Transverse colon (tissue), 4 donors: ENCODE data around the gene GAB1. TPM values are rescaled to one million over a fixed set of nuclear protein-coding genes. Genes with fewer than 3 reads are reported as not detected.

Experiments
- DNase-seq: peaks from one replicate; pipeline ENCODE4 v3.0.0-alpha.2; 2019
- H3K27ac ChIP-seq, 4 donors: fragments of 200-600 bp; sonication (generic); 2 replicates each; pipeline ENCODE4 v1.5.1; 2016 to 2018; ENCODE audit warnings: inconsistent platforms in 4 of 4
- H3K27me3 ChIP-seq: fragments of 200-600 bp; sonication (generic); 2 replicates; pipeline ENCODE4 v1.5.1; 2017; ENCODE audit warnings: inconsistent platforms
- H3K36me3 ChIP-seq, 4 donors: fragments of 200-600 bp; sonication (generic); 2 replicates each; pipeline ENCODE4 v1.5.1; 2017 to 2019; ENCODE audit warnings: inconsistent platforms in 4 of 4
- H3K4me1 ChIP-seq, 4 donors: fragments of 200-600 bp; sonication (generic); 2 replicates each; pipeline ENCODE4 v1.5.1; 2017 to 2020; ENCODE audit warnings: inconsistent platforms in 4 of 4
- H3K4me3 ChIP-seq, 4 donors: fragments of 200-600 bp; sonication (generic); 1 replicate in 1 of 4; 2 replicates in 3 of 4; pipeline versions ENCODE4 v1.5.1 to v1.6.1; 2017 to 2019; ENCODE audit warnings: inconsistent platforms in 4 of 4
- H3K9me3 ChIP-seq, 2 donors: fragments of 200-600 bp; sonication (generic); 2 replicates each; pipeline ENCODE4 v1.5.1; 2017 to 2019; ENCODE audit warnings: inconsistent platforms in 2 of 2
- EP300 ChIP-seq: sonication (generic); formaldehyde crosslinking; IDR thresholded peaks from one replicate; pipeline ENCODE4 v1.6.1; 2017; ENCODE audit warnings: antibody characterized with exemption, low read depth
- POLR2A ChIP-seq: fragments of 450-650 bp; IDR thresholded peaks from one replicate; pipeline ENCODE4 v1.6.1; 2016; ENCODE audit warnings: antibody characterized with exemption, mild to moderate bottlenecking, moderate library complexity
- POLR2AphosphoS5 ChIP-seq, 3 donors: sonication (generic); formaldehyde crosslinking; IDR thresholded peaks; one replicate each; pipeline ENCODE4 v1.6.1; 2016; ENCODE audit warnings: antibody characterized with exemption in 3 of 3
- WGBS, 2 donors: methylation state at CpG; one replicate each; pipeline ENCODE4 v1.1.5; 2018; ENCODE audit warnings: low coverage in 1 of 2; 5-methylcytosine and 5-hydroxymethylcytosine counted together
- in situ Hi-C, 4 donors: fragments of 200-750 bp; cut with MboI; loops; one replicate each; pipeline versions ENCODE4 v1.15.0 to v1.15.1; 2017; ENCODE audit warnings: low sequenced_read_pairs in 3 of 4, low pct_ligation_motif_present in 1 of 4, low pct_unique_long_range_greater_than_20kb in 1 of 4
- intact Hi-C: fragments of 100-400 bp; cut with DNase I; formaldehyde crosslinking; loops from one replicate; pipeline ENCODE4 v1.15.1; 2023; ENCODE audit warnings: low total_unique reads
- total RNA-seq, 4 donors: library from RNA; depleted of rRNA; stranded (reverse); fragments of >200 nt; gene quantifications; one replicate each; pipeline ENCODE4 v1.1.0, GENCODE V29; 2016
- TF ChIP-seq, protein P1 (sequence below), 5 experiments: fragments of 200-600 bp in 3 of 5; fragments of 450-650 bp in 2 of 5; sonication (generic) in 3 of 5; IDR thresholded peaks; 1 replicate in 2 of 5; 2 replicates in 3 of 5; pipeline ENCODE4 v1.5.1; 2016 to 2017; ENCODE audit warnings: antibody characterized with exemption in 5 of 5, inconsistent platforms in 3 of 5, mild to moderate bottlenecking in 2 of 5, moderate library complexity in 1 of 5

The GAB1 gene
- total RNA-seq, 4 donors from 2014 or later, result 33.0 to 72.7 (median 62.2) TPM

DNA sequence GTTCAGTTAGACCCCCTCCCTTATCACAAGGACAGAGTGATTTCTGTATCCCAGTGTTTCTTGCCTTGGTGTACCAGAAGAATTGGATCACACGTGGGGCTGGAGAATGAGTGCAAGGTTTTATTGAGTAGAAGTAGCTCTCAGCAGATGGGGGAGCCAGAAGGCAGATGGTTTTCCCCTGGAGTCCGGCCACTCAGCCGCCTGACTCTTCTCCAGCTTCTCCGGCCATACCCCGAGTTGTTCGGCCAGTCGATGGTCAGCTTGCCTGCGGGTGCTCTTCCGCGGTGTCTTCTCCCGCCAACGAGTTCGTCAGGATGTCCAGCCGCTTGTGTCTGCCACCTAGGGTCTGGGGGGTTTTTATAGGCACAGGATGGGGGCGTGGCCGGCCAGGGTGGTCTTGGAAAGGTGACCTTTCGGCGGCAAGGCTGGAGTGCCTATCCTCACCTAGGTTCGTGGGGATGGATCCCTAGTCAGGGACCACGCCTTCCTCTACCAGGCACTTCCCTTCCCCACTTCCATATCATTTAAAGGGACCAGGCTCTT lies 14.5 kb downstream of the GAB1 start:
- Histone ChIP-seq H3K27me3 (no peaks in the 10 kb centered on the region), H3K36me3 (no peaks in the 10 kb centered on the region), H3K9me3 (no peaks in the 10 kb centered on the region), H3K4me1 (peaks cover 28 to 61% (median 47%) of the 10 kb centered on the region in 4 donors), H3K4me3 (no peak overlapping the region), H3K27ac (peak overlapping the region; percentile 75 to 87 (median 83))
- 88% methylated on average over 7 to 20 of the region's 20 CpGs for WGBS, 2 donors
- TF ChIP-seq POLR2A (no peak), EP300 (no peak), POLR2AphosphoS5 (IDR thresholded peaks at IDR 0.05) (no peak)
- TF ChIP-seq, protein P1, sequence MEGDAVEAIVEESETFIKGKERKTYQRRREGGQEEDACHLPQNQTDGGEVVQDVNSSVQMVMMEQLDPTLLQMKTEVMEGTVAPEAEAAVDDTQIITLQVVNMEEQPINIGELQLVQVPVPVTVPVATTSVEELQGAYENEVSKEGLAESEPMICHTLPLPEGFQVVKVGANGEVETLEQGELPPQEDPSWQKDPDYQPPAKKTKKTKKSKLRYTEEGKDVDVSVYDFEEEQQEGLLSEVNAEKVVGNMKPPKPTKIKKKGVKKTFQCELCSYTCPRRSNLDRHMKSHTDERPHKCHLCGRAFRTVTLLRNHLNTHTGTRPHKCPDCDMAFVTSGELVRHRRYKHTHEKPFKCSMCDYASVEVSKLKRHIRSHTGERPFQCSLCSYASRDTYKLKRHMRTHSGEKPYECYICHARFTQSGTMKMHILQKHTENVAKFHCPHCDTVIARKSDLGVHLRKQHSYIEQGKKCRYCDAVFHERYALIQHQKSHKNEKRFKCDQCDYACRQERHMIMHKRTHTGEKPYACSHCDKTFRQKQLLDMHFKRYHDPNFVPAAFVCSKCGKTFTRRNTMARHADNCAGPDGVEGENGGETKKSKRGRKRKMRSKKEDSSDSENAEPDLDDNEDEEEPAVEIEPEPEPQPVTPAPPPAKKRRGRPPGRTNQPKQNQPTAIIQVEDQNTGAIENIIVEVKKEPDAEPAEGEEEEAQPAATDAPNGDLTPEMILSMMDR (IDR thresholded peaks at IDR 0.05), result no peak
- intact Hi-C loops, result no loop called here
- no peak for DNase-seq
- in situ Hi-C loops, result no loop called here

GRCh38 chr4:143351774-143352451 lies 15.2 kb downstream of the GAB1 start:
- TF ChIP-seq EP300 (no peak), POLR2AphosphoS5 (IDR thresholded peaks at IDR 0.05) (peak in 2 of 3 donors; percentile 9 to 54)
- Histone ChIP-seq H3K4me1 (peaks cover 35 to 63% (median 53%) of the 10 kb centered on the region in 4 donors), H3K9me3 (no peaks in the 10 kb centered on the region), H3K4me3 (no peak overlapping the region), H3K27ac (peak overlapping the region; percentile 75 to 87 (median 83)), H3K27me3 (no peaks in the 10 kb centered on the region), H3K36me3 (no peaks in the 10 kb centered on the region)
- peak; percentile 64 for DNase-seq
- in situ Hi-C loops, result no loop called here
- WGBS, 2 donors, result 19 to 43% methylated on average over 1 of the region's 1 CpG
- intact Hi-C loops, result no loop called here

- no peak for TF ChIP-seq POLR2A
- TF ChIP-seq POLR2AphosphoS5 (IDR thresholded peaks at IDR 0.05), result no peak
- TF ChIP-seq EP300, result no peak
- TF ChIP-seq, protein P1 (IDR thresholded peaks at IDR 0.05), result no peak
- peak overlapping the region; percentile 75 to 87 (median 83) for H3K27ac ChIP-seq
- intact Hi-C loops (no loop called here), in situ Hi-C loops (no loop called here)
- WGBS, 2 donors, result 30 to 34% methylated on average over 3 of the region's 3 CpGs
- peaks cover 41 to 72% (median 61%) of the 10 kb centered on the region in 4 donors for H3K4me1 ChIP-seq
- H3K36me3 ChIP-seq, result no peaks in the 10 kb centered on the region
- DNase-seq, result no peak
- H3K4me3 ChIP-seq, result no peak overlapping the region
- H3K9me3 ChIP-seq, result no peaks in the 10 kb centered on the region
- H3K27me3 ChIP-seq, result no peaks in the 10 kb centered on the region
Observed at GRCh38 chr4:143352720-143353119, 16.0 kb downstream of the GAB1 start.

GRCh38 chr4:143353797-143354196 lies 17.1 kb downstream of the GAB1 start:
- WGBS, 2 donors, result 24 to 34% methylated on average over 2 of the region's 2 CpGs
- no peak for DNase-seq
- intact Hi-C loops, result no loop called here
- in situ Hi-C loops, result no loop called here
- peak; percentile 47 for TF ChIP-seq POLR2A
- peak in 1 of 3 donors; percentile 55 for TF ChIP-seq POLR2AphosphoS5 (IDR thresholded peaks at IDR 0.05)
- TF ChIP-seq, protein P1 (IDR thresholded peaks at IDR 0.05), result no peak
- no peak for TF ChIP-seq EP300
- H3K36me3 ChIP-seq, result no peaks in the 10 kb centered on the region
- peak overlapping the region in 2 of 4 donors; percentile 14 to 36 for H3K4me3 ChIP-seq
- H3K27me3 ChIP-seq, result no peaks in the 10 kb centered on the region
- no peaks in the 10 kb centered on the region for H3K9me3 ChIP-seq
- H3K4me1 ChIP-seq, result peaks cover 46 to 82% (median 70%) of the 10 kb centered on the region in 4 donors
- H3K27ac ChIP-seq, result peak overlapping the region; percentile 75 to 87 (median 83)
